Stimulated activated CD4-positive, alpha-beta T cell treated with anti-CD3 and anti-CD28 coated beads, TNF-alpha, amount 100 ng/mL, for 4 hours (primary cell): Measurements from ENCODE around the gene UBL7.
"Not testable (repeated sequence)": the region's sequence is repeated elsewhere in the genome, so short reads cannot be mapped to it uniquely, and the experiment has no call there.

Experiments used
- DNase-seq, 3 experiments: peaks; one replicate each; pipeline ENCODE4 v3.0.0-alpha.2; 2020; ENCODE audit warnings: low read depth in 3 of 3

Gene UBL7

GRCh38 chr15:74460871-74461846 lies at the start of gene UBL7:
TSS of gene UBL7 (minus strand) at chr15:74461160. CDS start at chr15:74458867, 2,293 bp downstream.
- peak; percentile 92 for DNase-seq

GRCh38 chr15:74506515-74506840 lies 45.5 kb upstream of the UBL7 start:
- DNase-seq, result no peak

- DNase-seq, result no peak
Measured at GRCh38 chr15:74505837-74506514, 45.0 kb upstream of the UBL7 start.

GRCh38 chr15:74504836-74505235 lies 43.9 kb upstream of the UBL7 start:
- DNase-seq, result no peak

- no peak for DNase-seq
Measured at GRCh38 chr15:74504418-74504817, 43.5 kb upstream of the UBL7 start.

- no peak for DNase-seq
Measured at GRCh38 chr15:74502301-74502700, 41.3 kb upstream of the UBL7 start.

- no peak for DNase-seq
Measured at GRCh38 chr15:74500401-74500800, 39.4 kb upstream of the UBL7 start.

GRCh38 chr15:74499366-74499765 lies 38.4 kb upstream of the UBL7 start:
- no peak for DNase-seq

GRCh38 chr15:74497584-74497983 lies 36.6 kb upstream of the UBL7 start:
- DNase-seq, result no peak

- DNase-seq, result no peak
Measured at GRCh38 chr15:74496648-74497047, 35.7 kb upstream of the UBL7 start.

GRCh38 chr15:74490339-74490689 lies 29.4 kb upstream of the UBL7 start:
- DNase-seq, result no peak

GRCh38 chr15:74489518-74490338 lies 28.8 kb upstream of the UBL7 start:
- DNase-seq, result peak; percentile 44 to 58 (median 55)

- no peak for DNase-seq
Measured at GRCh38 chr15:74488776-74489175, 27.8 kb upstream of the UBL7 start.

- DNase-seq, result no peak
Measured at GRCh38 chr15:74482661-74483060, 21.7 kb upstream of the UBL7 start.

GRCh38 chr15:74480364-74480763 lies 19.4 kb upstream of the UBL7 start:
- DNase-seq, result not testable (repeated sequence)

- DNase-seq, result not testable (repeated sequence)
Measured at GRCh38 chr15:74471621-74472020, 10.7 kb upstream of the UBL7 start.

GRCh38 chr15:74470631-74471395 lies 9.9 kb upstream of the UBL7 start:
- no peak for DNase-seq

- no peak for DNase-seq
Measured at GRCh38 chr15:74468341-74469032, 7.5 kb upstream of the UBL7 start.

- DNase-seq, result no peak
Measured at GRCh38 chr15:74466570-74466969, 5.6 kb upstream of the UBL7 start.

- DNase-seq, result no peak
Measured at GRCh38 chr15:74464897-74465296, 3.9 kb upstream of the UBL7 start.

- no peak for DNase-seq
Measured at GRCh38 chr15:74464216-74464615, 3.3 kb upstream of the UBL7 start.
